Gastroesophageal sphincter (tissue), 3 donors: ENCODE results near the gene TLE3.

Experiments used
- POLR2A ChIP-seq, 2 donors: fragments of 450-650 bp; IDR thresholded peaks; one replicate each; pipeline ENCODE4 v1.6.1; 2017; ENCODE audit warnings: antibody characterized with exemption in 2 of 2, mild to moderate bottlenecking in 2 of 2, moderate library complexity in 1 of 2
- TF ChIP-seq, protein P1 (sequence below), 4 experiments: fragments of 200-600 bp in 2 of 4; fragments of 450-650 bp in 2 of 4; sonication (generic) in 1 of 4; IDR thresholded peaks; one replicate each; pipeline ENCODE4 v1.5.1; 2017 to 2019; ENCODE audit warnings: antibody characterized with exemption in 4 of 4, mild to moderate bottlenecking in 2 of 4, moderate library complexity in 2 of 4

DNA sequence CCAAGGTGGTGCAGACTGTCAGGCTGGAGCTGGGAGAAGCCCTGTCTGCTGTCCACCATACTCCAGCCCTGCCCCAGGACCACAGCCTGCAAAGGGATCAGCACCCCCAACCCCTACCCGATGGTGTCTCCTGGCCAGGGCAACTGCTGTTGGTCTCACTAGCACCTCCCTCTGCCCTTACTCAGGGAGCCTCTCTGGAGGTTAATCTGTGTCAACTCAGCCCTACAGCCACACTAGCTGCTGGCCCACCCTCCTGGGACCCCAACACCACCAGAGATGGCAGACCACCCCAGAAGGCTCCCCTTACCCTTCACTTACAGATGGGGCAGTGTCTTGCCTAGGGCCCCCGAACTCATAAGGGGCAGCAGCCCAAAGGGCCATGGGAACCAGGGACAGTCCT, 65.2 kb downstream of the TLE3 start:
- TF ChIP-seq, protein P1, sequence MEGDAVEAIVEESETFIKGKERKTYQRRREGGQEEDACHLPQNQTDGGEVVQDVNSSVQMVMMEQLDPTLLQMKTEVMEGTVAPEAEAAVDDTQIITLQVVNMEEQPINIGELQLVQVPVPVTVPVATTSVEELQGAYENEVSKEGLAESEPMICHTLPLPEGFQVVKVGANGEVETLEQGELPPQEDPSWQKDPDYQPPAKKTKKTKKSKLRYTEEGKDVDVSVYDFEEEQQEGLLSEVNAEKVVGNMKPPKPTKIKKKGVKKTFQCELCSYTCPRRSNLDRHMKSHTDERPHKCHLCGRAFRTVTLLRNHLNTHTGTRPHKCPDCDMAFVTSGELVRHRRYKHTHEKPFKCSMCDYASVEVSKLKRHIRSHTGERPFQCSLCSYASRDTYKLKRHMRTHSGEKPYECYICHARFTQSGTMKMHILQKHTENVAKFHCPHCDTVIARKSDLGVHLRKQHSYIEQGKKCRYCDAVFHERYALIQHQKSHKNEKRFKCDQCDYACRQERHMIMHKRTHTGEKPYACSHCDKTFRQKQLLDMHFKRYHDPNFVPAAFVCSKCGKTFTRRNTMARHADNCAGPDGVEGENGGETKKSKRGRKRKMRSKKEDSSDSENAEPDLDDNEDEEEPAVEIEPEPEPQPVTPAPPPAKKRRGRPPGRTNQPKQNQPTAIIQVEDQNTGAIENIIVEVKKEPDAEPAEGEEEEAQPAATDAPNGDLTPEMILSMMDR (IDR thresholded peaks at IDR 0.05), result no peak
- no peak for TF ChIP-seq POLR2A (IDR thresholded peaks at IDR 0.05)
